IMR-90 (cell line): ENCODE measurements around the gene CARMIL1. TPM values are rescaled to one million over a fixed set of nuclear protein-coding genes. Genes with fewer than 3 reads are reported as not detected.

Experiments
- ATAC-seq: fragments of 200-7000 bp; cut with Tn5 transposase; 2 replicates; pipeline ENCODE4 v1.9.1; 2020; ENCODE audit warnings: low read depth, mild to moderate bottlenecking, moderate library complexity
- BruUV-seq: library from RNA; stranded (reverse); fragments of 400-500 nt; replicated peaks from 2 replicates; lab custom pipeline; 2021; lab: Mats Ljungman, UMichigan
- CTCF ChIA-PET: fragments of 300-600 bp; formaldehyde crosslinking; extraction: SDS; loops from one replicate; lab custom pipeline; 2021; ENCODE audit warnings: antibody characterized with exemption; lab: Yijun Ruan, JAX
- POLR2A ChIA-PET: fragments of 300-600 bp; sonication (Branson Sonifier 250); formaldehyde crosslinking; loops from one replicate; lab custom pipeline; 2022; ENCODE audit warnings: antibody characterized with exemption; ENCODE audit not compliant: unreplicated experiment; lab: Charles Lee
- DNase-seq: peaks from one replicate; pipeline ENCODE4 v3.0.0; 2013
- H2AFZ ChIP-seq: replicated peaks from 2 replicates; pipeline ENCODE3; 2013; ENCODE audit warnings: low read length, mild to moderate bottlenecking; ENCODE audit not compliant: poor library complexity
- H2AK5ac ChIP-seq: 2 replicates; pipeline ENCODE4 v1.6.1; 2013; ENCODE audit warnings: low read depth, low read length, inconsistent platforms
- H2AK9ac ChIP-seq: replicated peaks from 2 replicates; pipeline ENCODE3; 2013; ENCODE audit warnings: mild to moderate bottlenecking, low read depth, low read length, moderate library complexity; ENCODE audit not compliant: poor library complexity
- H2BK120ac ChIP-seq: 2 replicates; pipeline ENCODE4 v1.6.1; 2013; ENCODE audit warnings: low read depth, low read length, inconsistent platforms
- H2BK15ac ChIP-seq: 3 replicates; pipeline ENCODE4 v1.6.1; 2013; ENCODE audit warnings: low read depth, low read length, inconsistent platforms
- H2BK20ac ChIP-seq: 2 replicates; pipeline ENCODE4 v1.6.1; 2013; ENCODE audit warnings: low read depth, mild to moderate bottlenecking, inconsistent platforms, low read length, moderate library complexity
- H2BK5ac ChIP-seq: 2 replicates; pipeline ENCODE4 v1.6.1; 2013; ENCODE audit warnings: mild to moderate bottlenecking, low read depth, low read length, inconsistent platforms; ENCODE audit not compliant: poor library complexity, severe bottlenecking
- H3K14ac ChIP-seq: replicated peaks from 2 replicates; pipeline ENCODE4 v1.6.1; 2013; ENCODE audit warnings: low read depth, low read length, inconsistent platforms
- H3K18ac ChIP-seq: 2 replicates; pipeline ENCODE4 v1.6.1; 2013; ENCODE audit warnings: low read depth, low read length, control low read depth
- H3K23ac ChIP-seq: 2 replicates; pipeline ENCODE4 v1.6.1; 2013; ENCODE audit warnings: low read depth, low read length, inconsistent platforms
- H3K27ac ChIP-seq: 2 replicates; pipeline ENCODE4 v1.5.1; 2013; ENCODE audit warnings: mild to moderate bottlenecking, control low read depth, low read length; ENCODE audit not compliant: insufficient read depth
- H3K27me3 ChIP-seq: 2 replicates; pipeline ENCODE4 v1.6.1; 2013; ENCODE audit warnings: low read length; ENCODE audit not compliant: control insufficient read depth, insufficient read depth
- H3K36me3 ChIP-seq: 2 replicates; pipeline ENCODE4 v1.6.1; 2013; ENCODE audit warnings: low read length, mixed read lengths; ENCODE audit not compliant: control insufficient read depth, insufficient read depth
- H3K4ac ChIP-seq: 2 replicates; pipeline ENCODE4 v1.6.1; 2013; ENCODE audit warnings: low read depth, low read length, inconsistent platforms
- H3K4me1 ChIP-seq: 2 replicates; pipeline ENCODE4 v1.6.1; 2013; ENCODE audit warnings: low read length, mixed read lengths; ENCODE audit not compliant: control insufficient read depth, insufficient read depth
- H3K4me2 ChIP-seq: 2 replicates; pipeline ENCODE4 v1.6.1; 2013; ENCODE audit warnings: low read depth, mild to moderate bottlenecking, control low read depth, low read length, moderate library complexity
- H3K4me3 ChIP-seq: 2 replicates; pipeline ENCODE4 v1.5.1; 2013; ENCODE audit warnings: low read depth, mild to moderate bottlenecking, control low read depth, low read length, moderate library complexity; ENCODE audit not compliant: insufficient read depth
- H3K56ac ChIP-seq: 2 replicates; pipeline ENCODE4 v1.6.1; 2013; ENCODE audit warnings: low read length, inconsistent platforms; ENCODE audit not compliant: insufficient read depth; ENCODE audit errors: extremely low read depth
- H3K79me1 ChIP-seq, 2 experiments: 2 replicates each; pipeline ENCODE4 v1.6.1; 2013; ENCODE audit warnings: low read length in 2 of 2, inconsistent platforms in 1 of 2, low read depth in 1 of 2
- H3K9ac ChIP-seq: 2 replicates; pipeline ENCODE4 v1.6.1; 2013; ENCODE audit warnings: low read depth, low read length, control low read depth
- H3K9me1 ChIP-seq: 2 replicates; pipeline ENCODE4 v1.6.1; 2013; ENCODE audit warnings: low read length, inconsistent platforms; ENCODE audit not compliant: insufficient read depth
- H3K9me3 ChIP-seq: 2 replicates; pipeline ENCODE4 v1.6.1; 2013; ENCODE audit warnings: low read length; ENCODE audit not compliant: control insufficient read depth, insufficient read depth
- H4K20me1 ChIP-seq: 2 replicates; pipeline ENCODE4 v1.6.1; 2013; ENCODE audit warnings: low read length, inconsistent platforms; ENCODE audit not compliant: insufficient read depth
- H4K5ac ChIP-seq: 2 replicates; pipeline ENCODE4 v1.6.1; 2013; ENCODE audit warnings: mild to moderate bottlenecking, low read depth, low read length, control low read depth
- H4K8ac ChIP-seq, 2 experiments: 2 replicates each; pipeline ENCODE4 v1.6.1; 2013; ENCODE audit warnings: low read depth in 2 of 2, low read length in 2 of 2, control low read depth in 1 of 2, inconsistent platforms in 1 of 2
- H4K91ac ChIP-seq: 2 replicates; pipeline ENCODE4 v1.6.1; 2013; ENCODE audit warnings: low read depth, low read length, inconsistent platforms; ENCODE audit not compliant: insufficient read depth
- BHLHE40 ChIP-seq: fragments of 150-350 bp; IDR thresholded peaks from 2 replicates; pipeline ENCODE4 v1.6.1; 2016; ENCODE audit warnings: mild to moderate bottlenecking, low read depth, low read length
- CEBPB ChIP-seq: IDR thresholded peaks from 2 replicates; pipeline ENCODE4 v1.6.1; 2012; ENCODE audit warnings: low read depth, low read length, improper control_type of control experiment
- CHD1 ChIP-seq: IDR thresholded peaks from 2 replicates; pipeline ENCODE4 v1.6.1; 2012; ENCODE audit warnings: low read depth, low read length, improper control_type of control experiment
- ELK1 ChIP-seq: fragments of 150-350 bp; IDR thresholded peaks from 2 replicates; pipeline ENCODE4 v1.6.1; 2016; ENCODE audit warnings: low read depth, mild to moderate bottlenecking, low read length, moderate library complexity, borderline replicate concordance
- MAFK ChIP-seq: IDR thresholded peaks from 2 replicates; pipeline ENCODE4 v1.6.1; 2012; ENCODE audit warnings: low read depth, low read length, improper control_type of control experiment
- MAZ ChIP-seq: IDR thresholded peaks from 2 replicates; pipeline ENCODE4 v1.6.1; 2012; ENCODE audit warnings: low read depth, mild to moderate bottlenecking, low read length, improper control_type of control experiment, moderate library complexity, borderline replicate concordance
- MXI1 ChIP-seq: IDR thresholded peaks from 2 replicates; pipeline ENCODE4 v1.6.1; 2012; ENCODE audit warnings: low read depth, mild to moderate bottlenecking, low read length, moderate library complexity, borderline replicate concordance
- NFE2L2 ChIP-seq: fragments of 150-350 bp; IDR thresholded peaks from 2 replicates; pipeline ENCODE4 v1.6.1; 2016; ENCODE audit warnings: low read depth, mild to moderate bottlenecking, low read length
- RAD21 ChIP-seq: IDR thresholded peaks from 2 replicates; pipeline ENCODE4 v1.6.1; 2012; ENCODE audit warnings: low read length, improper control_type of control experiment
- RCOR1 ChIP-seq: IDR thresholded peaks from 2 replicates; pipeline ENCODE4 v1.6.1; 2012; ENCODE audit warnings: mild to moderate bottlenecking, low read length, improper control_type of control experiment; ENCODE audit not compliant: insufficient replicate concordance
- WGBS, 2 experiments: methylation state at CpG; one replicate each; pipeline versions ENCODE4 v1.1.5 to v1.1.7; 2013; ENCODE audit warnings: missing lambda C conversion rate in 2 of 2; ENCODE audit not compliant: insufficient read length in 1 of 2; ENCODE audit errors: extremely low coverage in 2 of 2; 5-methylcytosine and 5-hydroxymethylcytosine counted together
- dilution Hi-C: fragments of 300-500 bp; cut with HindIII; formaldehyde crosslinking; loops from one replicate; pipeline ENCODE4 v1.14.3; 2018; ENCODE audit warnings: low sequenced_read_pairs; ENCODE audit not compliant: unreplicated experiment
- in situ Hi-C: fragments of 300-500 bp; cut with MboI; formaldehyde crosslinking; loops from 3 replicates; pipeline ENCODE4 v1.14.3; 2019; ENCODE audit warnings: low sequenced_read_pairs, inconsistent platforms, mixed read lengths
- intact Hi-C: fragments of 100-400 bp; cut with micrococcal nuclease; formaldehyde crosslinking; loops from 2 replicates; pipeline ENCODE4 v1.10.0; 2022
- polyA plus RNA-seq, 3 experiments: library from polyadenylated mRNA; depleted of rRNA; stranded (reverse); fragments of >200 nt; gene quantifications; 2 replicates each; pipeline ENCODE4 v1.2.3, GENCODE V29; 2012; ENCODE audit warnings: low replicate concordance in 1 of 3
- total RNA-seq: library from RNA; depleted of rRNA; stranded (reverse); fragments of >200 nt; gene quantifications from 2 replicates; pipeline ENCODE4 v1.2.3, GENCODE V29; 2012
- TF ChIP-seq, protein P1 (sequence below): fragments of 150-350 bp; IDR thresholded peaks from 2 replicates; pipeline ENCODE4 v1.6.1; 2017; ENCODE audit warnings: mild to moderate bottlenecking, antibody characterized with exemption, low read length, low read depth
- TF ChIP-seq, protein P2 (sequence below): conservative IDR thresholded peaks from 2 replicates; pipeline ENCODE4 v1.5.1; 2012; ENCODE audit warnings: mild to moderate bottlenecking, low read depth, low read length, improper control_type of control experiment

CARMIL1 gene
- total and polyA plus RNA-seq, 2 of the 4 experiments (the other 2 are of a cell fraction), result 1.3 to 2.9 TPM

- H3K27me3 ChIP-seq, result no peaks in the 10 kb centered on the region
- TF ChIP-seq NFE2L2 (no peak), MXI1 (no peak), RAD21 (no peak), MAFK (no peak), CEBPB (no peak), ELK1 (no peak), MAZ (no peak), CHD1 (no peak), RCOR1 (no peak), BHLHE40 (no peak)
- TF ChIP-seq, protein P1, sequence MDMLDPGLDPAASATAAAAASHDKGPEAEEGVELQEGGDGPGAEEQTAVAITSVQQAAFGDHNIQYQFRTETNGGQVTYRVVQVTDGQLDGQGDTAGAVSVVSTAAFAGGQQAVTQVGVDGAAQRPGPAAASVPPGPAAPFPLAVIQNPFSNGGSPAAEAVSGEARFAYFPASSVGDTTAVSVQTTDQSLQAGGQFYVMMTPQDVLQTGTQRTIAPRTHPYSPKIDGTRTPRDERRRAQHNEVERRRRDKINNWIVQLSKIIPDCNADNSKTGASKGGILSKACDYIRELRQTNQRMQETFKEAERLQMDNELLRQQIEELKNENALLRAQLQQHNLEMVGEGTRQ, result no peak
- TF ChIP-seq, protein P2, sequence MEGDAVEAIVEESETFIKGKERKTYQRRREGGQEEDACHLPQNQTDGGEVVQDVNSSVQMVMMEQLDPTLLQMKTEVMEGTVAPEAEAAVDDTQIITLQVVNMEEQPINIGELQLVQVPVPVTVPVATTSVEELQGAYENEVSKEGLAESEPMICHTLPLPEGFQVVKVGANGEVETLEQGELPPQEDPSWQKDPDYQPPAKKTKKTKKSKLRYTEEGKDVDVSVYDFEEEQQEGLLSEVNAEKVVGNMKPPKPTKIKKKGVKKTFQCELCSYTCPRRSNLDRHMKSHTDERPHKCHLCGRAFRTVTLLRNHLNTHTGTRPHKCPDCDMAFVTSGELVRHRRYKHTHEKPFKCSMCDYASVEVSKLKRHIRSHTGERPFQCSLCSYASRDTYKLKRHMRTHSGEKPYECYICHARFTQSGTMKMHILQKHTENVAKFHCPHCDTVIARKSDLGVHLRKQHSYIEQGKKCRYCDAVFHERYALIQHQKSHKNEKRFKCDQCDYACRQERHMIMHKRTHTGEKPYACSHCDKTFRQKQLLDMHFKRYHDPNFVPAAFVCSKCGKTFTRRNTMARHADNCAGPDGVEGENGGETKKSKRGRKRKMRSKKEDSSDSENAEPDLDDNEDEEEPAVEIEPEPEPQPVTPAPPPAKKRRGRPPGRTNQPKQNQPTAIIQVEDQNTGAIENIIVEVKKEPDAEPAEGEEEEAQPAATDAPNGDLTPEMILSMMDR, result no peak
- H3K9me1 ChIP-seq, result no peaks in the 10 kb centered on the region
- no peak overlapping the region for H4K91ac ChIP-seq
- no peak overlapping the region for H3K27ac ChIP-seq
- H3K79me1 ChIP-seq, result no peaks in the 10 kb centered on the region
- no peak overlapping the region for H3K4ac ChIP-seq
- no peak overlapping the region for H2BK15ac ChIP-seq
- H3K4me2 ChIP-seq, result no peak overlapping the region
- dilution Hi-C loops, result no loop called here
- H3K56ac ChIP-seq, result no peak overlapping the region
- H3K4me3 ChIP-seq, result no peak overlapping the region
- H2BK5ac ChIP-seq, result no peak overlapping the region
- H2BK120ac ChIP-seq, result no peak overlapping the region
- H3K9ac ChIP-seq, result no peak overlapping the region
- no CpG with 5 or more reads among the region's 3 CpGs for WGBS, 2 experiments
- no peak overlapping the region for H2BK20ac ChIP-seq
- no peak overlapping the region for H4K5ac ChIP-seq
- H3K18ac ChIP-seq, result no peak overlapping the region
- POLR2A ChIA-PET, result no interaction called here
- no peaks in the 10 kb centered on the region for H4K20me1 ChIP-seq
- H3K4me1 ChIP-seq, result no peaks in the 10 kb centered on the region
- no peak overlapping the region for H2AK5ac ChIP-seq
- no peaks in the 10 kb centered on the region for H3K9me3 ChIP-seq
- in situ Hi-C loops, result loop anchor here (10.0 kb wide), 1 partner anchor 329 kb away; no protein-coding TSS in a partner anchor
- no peak overlapping the region for H3K14ac ChIP-seq
- intact Hi-C loops, result loop anchor here (10.0 kb wide), 1 partner anchor 419 kb away; no protein-coding TSS in a partner anchor
- no peak for DNase-seq
- no peak overlapping the region for H4K8ac ChIP-seq
- H3K36me3 ChIP-seq, result no peaks in the 10 kb centered on the region
- ATAC-seq, result no peak
- CTCF ChIA-PET, result interaction anchor here (1.1 kb wide), 1 partner anchor 275 kb away, joined by 3 read pairs; no protein-coding TSS in a partner anchor
- no peak overlapping the region for H3K23ac ChIP-seq
- H2AFZ ChIP-seq, result no peak overlapping the region
- BruUV-seq, result no TSS peak
- H2AK9ac ChIP-seq, result no peak overlapping the region
These were observed 274.3 kb downstream of the CARMIL1 start for GRCh38 chr6:25553502-25553901.
